Neural cell (in vitro differentiated cells): ENCODE data around the gene ACYP2.

Source experiments
- CTCF ChIP-seq: fragments of 450-650 bp; IDR thresholded peaks from 2 replicates; pipeline ENCODE4 v1.5.1; 2014; ENCODE audit warnings: antibody characterized with exemption, mild to moderate bottlenecking, moderate library complexity; ENCODE audit not compliant: poor library complexity, severe bottlenecking
- EZH2 ChIP-seq: fragments of 200-600, 300-800 bp; shearing (Covaris generic), sonication (generic); IDR thresholded peaks from 2 replicates; pipeline ENCODE4 v1.6.1; 2014; ENCODE audit warnings: antibody characterized with exemption, low read length, borderline replicate concordance, mild to moderate bottlenecking; ENCODE audit not compliant: insufficient read depth, poor library complexity, severe bottlenecking
- MXI1 ChIP-seq: fragments of 450-650 bp; conservative IDR thresholded peaks from 2 replicates; pipeline ENCODE4 v1.6.1; 2014; ENCODE audit warnings: antibody characterized with exemption, mild to moderate bottlenecking; ENCODE audit not compliant: poor library complexity, severe bottlenecking
- POLR2AphosphoS5 ChIP-seq: IDR thresholded peaks from 2 replicates; pipeline ENCODE4 v1.6.1; 2012
- REST ChIP-seq: IDR thresholded peaks from 2 replicates; pipeline ENCODE4 v1.6.1; 2012; ENCODE audit warnings: borderline replicate concordance
- SMC3 ChIP-seq: fragments of 450-650 bp; conservative IDR thresholded peaks from 2 replicates; pipeline ENCODE4 v1.6.1; 2014; ENCODE audit warnings: antibody characterized with exemption, mild to moderate bottlenecking, moderate library complexity; ENCODE audit not compliant: poor library complexity
- TAF1 ChIP-seq: IDR thresholded peaks from 2 replicates; pipeline ENCODE4 v1.6.1; 2012; ENCODE audit warnings: low read depth

- no peak for TF ChIP-seq POLR2AphosphoS5
- no peak for TF ChIP-seq CTCF
- TF ChIP-seq TAF1, result no peak
- TF ChIP-seq EZH2, result no peak
- TF ChIP-seq MXI1, result no peak
- TF ChIP-seq REST, result no peak
- TF ChIP-seq SMC3, result no peak
Observed at GRCh38 chr2:54341656-54342055, 226.2 kb downstream of the ACYP2 start.
